H1 (cell line): ENCODE data around the gene CACNA2D4. TPM values are rescaled to one million over a fixed set of nuclear protein-coding genes. Genes with fewer than 3 reads are reported as not detected.

ENCODE experiments used
- KDM4A ChIP-seq: IDR thresholded peaks from one replicate; pipeline ENCODE4 v1.7.1; 2012; ENCODE audit warnings: low read depth, mild to moderate bottlenecking, moderate library complexity, low read length, inconsistent platforms; ENCODE audit not compliant: severe bottlenecking
- polyA plus RNA-seq, 7 experiments: library from polyadenylated mRNA; depleted of rRNA in 3 of 7; stranded (reverse) in 5 of 7; unstranded in 2 of 7; fragments of >200 nt in 5 of 7; fragments of 200-250 nt in 2 of 7; gene quantifications; 1 replicate in 5 of 7; 2 replicates in 1 of 7; 4 replicates in 1 of 7; pipeline versions ENCODE4 v1.2.1 to v1.2.3, GENCODE V29; 2011 to 2013; ENCODE audit warnings: missing spikeins in 2 of 7, mixed read lengths in 2 of 7
- total RNA-seq: library from RNA; stranded (reverse); fragmentation: NEBNext Ultra II Directional; extraction: Animal tissue kit (Norgen Biotek cat#: 25700); gene quantifications from 2 replicates; pipeline ENCODE4 v1.2.1, GENCODE V29; 2021
- TF ChIP-seq, protein P1 (sequence below), 3 experiments: IDR thresholded peaks; 1 replicate in 2 of 3; 2 replicates in 1 of 3; pipeline versions ENCODE4 v1.5.1 to v1.6.1; 2011; ENCODE audit warnings: low read length in 3 of 3, mild to moderate bottlenecking in 3 of 3, inconsistent platforms in 2 of 3, low read depth in 1 of 3, moderate library complexity in 1 of 3; ENCODE audit not compliant: insufficient read depth in 1 of 3; ENCODE audit errors: control extremely low read depth in 1 of 3

Gene CACNA2D4
- total and polyA plus RNA-seq, 2 of the 8 experiments (the other 6 are each of a cell fraction or from before 2014, with no cell fraction given): 0.44 to 0.88 TPM

DNA sequence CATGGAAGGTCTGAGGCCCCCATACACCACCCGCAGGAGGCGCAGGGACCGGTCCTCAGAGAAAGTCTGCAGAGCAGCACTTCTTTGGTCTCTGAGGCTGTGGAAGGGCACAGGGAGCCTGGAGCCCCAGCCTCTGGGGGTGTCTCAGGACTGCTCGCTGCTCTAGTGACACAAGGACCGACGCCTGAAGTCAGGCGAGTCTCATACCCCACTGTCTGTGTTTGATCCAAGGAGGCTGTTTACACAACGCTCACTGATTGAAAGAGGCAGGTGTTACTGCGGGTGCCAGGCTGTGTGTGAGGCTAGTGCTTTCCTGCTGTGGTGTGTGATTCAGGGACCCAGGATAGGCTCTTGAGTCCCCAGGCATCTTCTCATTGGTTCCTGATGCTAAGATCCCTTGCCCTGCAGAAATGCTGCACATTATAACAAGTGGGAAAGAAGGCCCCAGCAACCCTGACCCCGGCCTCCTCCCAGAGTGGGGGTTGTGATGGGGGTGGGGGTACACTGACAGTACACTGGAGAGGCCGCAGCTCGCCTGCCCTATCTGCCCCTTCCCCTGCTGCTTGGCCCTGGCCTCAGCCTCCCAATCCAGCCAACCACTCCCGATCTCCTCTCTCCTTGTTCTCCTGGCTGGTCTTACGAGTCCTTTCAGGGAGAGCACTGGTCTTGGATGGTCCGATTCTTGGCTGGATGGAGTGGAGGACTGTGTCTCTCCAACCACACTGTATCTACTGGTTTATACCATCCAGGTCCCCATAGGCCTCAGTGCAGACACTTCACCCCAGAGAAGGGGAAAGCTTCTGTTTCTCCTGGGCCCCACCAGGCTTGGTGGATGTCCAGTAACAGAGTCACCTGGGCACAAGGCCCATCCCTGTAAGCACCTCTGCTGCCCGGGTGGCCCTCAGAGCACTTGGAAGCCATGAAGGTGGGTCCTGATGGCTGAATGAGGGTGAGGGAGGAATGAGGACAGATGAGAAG lies 6.6 kb downstream of the CACNA2D4 start (continued):
- TF ChIP-seq, protein P1, sequence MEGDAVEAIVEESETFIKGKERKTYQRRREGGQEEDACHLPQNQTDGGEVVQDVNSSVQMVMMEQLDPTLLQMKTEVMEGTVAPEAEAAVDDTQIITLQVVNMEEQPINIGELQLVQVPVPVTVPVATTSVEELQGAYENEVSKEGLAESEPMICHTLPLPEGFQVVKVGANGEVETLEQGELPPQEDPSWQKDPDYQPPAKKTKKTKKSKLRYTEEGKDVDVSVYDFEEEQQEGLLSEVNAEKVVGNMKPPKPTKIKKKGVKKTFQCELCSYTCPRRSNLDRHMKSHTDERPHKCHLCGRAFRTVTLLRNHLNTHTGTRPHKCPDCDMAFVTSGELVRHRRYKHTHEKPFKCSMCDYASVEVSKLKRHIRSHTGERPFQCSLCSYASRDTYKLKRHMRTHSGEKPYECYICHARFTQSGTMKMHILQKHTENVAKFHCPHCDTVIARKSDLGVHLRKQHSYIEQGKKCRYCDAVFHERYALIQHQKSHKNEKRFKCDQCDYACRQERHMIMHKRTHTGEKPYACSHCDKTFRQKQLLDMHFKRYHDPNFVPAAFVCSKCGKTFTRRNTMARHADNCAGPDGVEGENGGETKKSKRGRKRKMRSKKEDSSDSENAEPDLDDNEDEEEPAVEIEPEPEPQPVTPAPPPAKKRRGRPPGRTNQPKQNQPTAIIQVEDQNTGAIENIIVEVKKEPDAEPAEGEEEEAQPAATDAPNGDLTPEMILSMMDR (IDR thresholded peaks at IDR 0.05; ENCODE audit: control extremely low read depth in 1 of 3, insufficient read depth in 1 of 3, low read depth in 1 of 3, low read length in 3 of 3): no peak
- no peak for TF ChIP-seq KDM4A
